SH-SY5Y (cell line): ENCODE data around the gene TTPAL.

Experiments used
- GATA3 ChIP-seq: IDR thresholded peaks from 2 replicates; pipeline ENCODE4 v1.6.1; 2011; ENCODE audit warnings: low read depth, mild to moderate bottlenecking, low read length, moderate library complexity

TTPAL gene

GRCh38 chr20:44543358-44543757 is 67.7 kb downstream of the TTPAL start:
- no peak for TF ChIP-seq GATA3
